K562 (cell line): Measurements from ENCODE around the gene HP1BP3. TPM values are rescaled to one million over a fixed set of nuclear protein-coding genes. Genes with fewer than 3 reads are reported as not detected.
A peak's percentile ranks its signal among the peaks of the same experiment; 100 is the strongest.

Experiments
- ATAC-seq: fragments of 200-7000 bp; cut with Tn5 transposase; 3 replicates; pipeline ENCODE4 v1.9.1; 2020; ENCODE audit warnings: moderate library complexity
- BruUV-seq: library from RNA; stranded (reverse); fragments of 400-500 nt; replicated peaks from 2 replicates; lab custom pipeline; 2021; lab: Mats Ljungman, UMichigan
- CTCF ChIA-PET: fragments of 300-600 bp; formaldehyde crosslinking; extraction: SDS; loops from one replicate; lab custom pipeline; 2021; ENCODE audit warnings: low intra/inter-chr PET ratio; lab: Yijun Ruan, JAX
- POLR2A ChIA-PET: fragments of 300-600, 350-650 bp; sonication (Branson Sonifier 250); formaldehyde crosslinking; extraction: SDS; loops from one replicate; lab custom pipeline; 2021; ENCODE audit warnings: antibody characterized with exemption, inconsistent platforms; lab: Yijun Ruan, JAX
- DNase-seq, 4 experiments: peaks; one replicate each; pipeline versions ENCODE4 v3.0.0 to v3.0.0-alpha.2; 2011 to 2018; ENCODE audit warnings: low spot score in 3 of 4, mixed read lengths in 3 of 4; ENCODE audit errors: extremely low read depth in 1 of 4
- FAIRE-seq: peaks from 2 replicates; lab custom pipeline; 2011; peaks lifted over from hg19 to GRCh38; lab: Jason Lieb, UNC
- H2AFZ ChIP-seq: 2 replicates; pipeline ENCODE4 v1.6.0; 2011; ENCODE audit warnings: low read depth, low read length, control low read depth, inconsistent platforms
- H3K27ac ChIP-seq: fragments of 200-600 bp; 3 replicates; pipeline ENCODE4 v1.8.0; 2011; ENCODE audit warnings: low read depth, mild to moderate bottlenecking, control low read depth, inconsistent platforms, low read length, moderate library complexity, mixed read lengths; ENCODE audit errors: extremely low read depth
- H3K27me3 ChIP-seq, 2 experiments: fragments of 300-600 bp in 1 of 2; 2 replicates in 1 of 2; 3 replicates in 1 of 2; pipeline versions ENCODE4 v1.6.0 to v1.8.0; 2011; ENCODE audit warnings: inconsistent platforms in 2 of 2, low read length in 2 of 2, mild to moderate bottlenecking in 1 of 2, mixed read lengths in 1 of 2, moderate library complexity in 1 of 2; ENCODE audit not compliant: control insufficient read depth in 2 of 2, insufficient read depth in 2 of 2
- H3K36me3 ChIP-seq: fragments of 300-600 bp; 3 replicates; pipeline ENCODE4 v1.8.0; 2011; ENCODE audit warnings: mild to moderate bottlenecking, low read length, inconsistent platforms; ENCODE audit not compliant: control insufficient read depth, insufficient read depth
- H3K4me1 ChIP-seq, 2 experiments: fragments of 200-600 bp in 1 of 2; replicated peaks in 1 of 2; 2 replicates in 1 of 2; 3 replicates in 1 of 2; pipeline versions ENCODE4 v1.5.1 to v1.8.0; 2011; ENCODE audit warnings: inconsistent platforms in 2 of 2, low read length in 2 of 2, mild to moderate bottlenecking in 1 of 2, mixed read lengths in 1 of 2, moderate library complexity in 1 of 2; ENCODE audit not compliant: control insufficient read depth in 2 of 2, insufficient read depth in 2 of 2
- H3K4me2 ChIP-seq: 2 replicates; pipeline ENCODE4 v1.6.1; 2011; ENCODE audit warnings: low read length, control low read depth, inconsistent platforms, mixed read lengths; ENCODE audit not compliant: insufficient read depth
- H3K4me3 ChIP-seq: fragments of 200-600 bp; sonication (generic), shearing (Covaris generic); 2 replicates; pipeline ENCODE4 v1.5.1; 2016; ENCODE audit warnings: control low read depth, inconsistent platforms
- H3K79me2 ChIP-seq: fragments of 200-600 bp; 3 replicates; pipeline ENCODE4 v1.8.0; 2011; ENCODE audit warnings: low read length, inconsistent platforms; ENCODE audit not compliant: control insufficient read depth, insufficient read depth
- H3K9ac ChIP-seq, 2 experiments: 2 replicates each; pipeline versions ENCODE4 v1.6.0 to v1.6.1; 2011; ENCODE audit warnings: low read depth in 2 of 2, low read length in 2 of 2, control low read depth in 1 of 2, inconsistent platforms in 1 of 2, mild to moderate bottlenecking in 1 of 2, mixed read lengths in 1 of 2; ENCODE audit not compliant: insufficient read depth in 1 of 2
- H3K9me1 ChIP-seq: one replicate; pipeline ENCODE4 v1.6.0; 2011; ENCODE audit warnings: inconsistent platforms, mild to moderate bottlenecking, low read length, moderate library complexity; ENCODE audit not compliant: control insufficient read depth, insufficient read depth
- H3K9me3 ChIP-seq: replicated peaks from 2 replicates; pipeline ENCODE4 v1.5.1; 2011; ENCODE audit warnings: low read depth, low read length, inconsistent platforms; ENCODE audit not compliant: control insufficient read depth, insufficient read depth
- H4K20me1 ChIP-seq: replicated peaks from 2 replicates; pipeline ENCODE4 v1.6.1; 2011; ENCODE audit warnings: low read length, inconsistent platforms, mixed read lengths; ENCODE audit not compliant: control insufficient read depth, insufficient read depth
- CBX5 ChIP-seq: IDR thresholded peaks from 2 replicates; pipeline ENCODE4 v1.6.1; 2014; ENCODE audit warnings: low read depth, borderline replicate concordance
- DMBX1 ChIP-seq: fragments of 250-450 bp; sonication (Bioruptor Pico); IDR thresholded peaks from 2 replicates; pipeline ENCODE4 v1.8.0; 2022; ENCODE audit warnings: inconsistent platforms, mild to moderate bottlenecking, moderate library complexity, borderline replicate concordance
- EWSR1 ChIP-seq: fragments of 450-650 bp; IDR thresholded peaks from 2 replicates; pipeline ENCODE4 v1.6.1; 2018; ENCODE audit warnings: borderline replicate concordance, mild to moderate bottlenecking, low read depth, moderate library complexity; ENCODE audit not compliant: partially characterized antibody
- HOMEZ ChIP-seq: fragments of 250-450 bp; sonication (Bioruptor Pico); IDR thresholded peaks from 2 replicates; pipeline ENCODE4 v1.4.0; 2020; ENCODE audit warnings: mild to moderate bottlenecking, moderate library complexity
- KLF6 ChIP-seq: fragments of 250-450 bp; sonication (Bioruptor Pico); IDR thresholded peaks from 2 replicates; pipeline ENCODE4 v1.4.0; 2020; ENCODE audit warnings: mild to moderate bottlenecking, moderate library complexity, borderline replicate concordance
- MAZ ChIP-seq, 2 experiments: fragments of 450-650 bp in 1 of 2; sonication (generic) in 1 of 2; formaldehyde crosslinking; IDR thresholded peaks in 1 of 2; conservative IDR thresholded peaks in 1 of 2; 2 replicates each; pipeline versions ENCODE4 v1.4.0 to v1.5.0; 2020; ENCODE audit warnings: mild to moderate bottlenecking in 1 of 2, missing genetic modification reagents in 1 of 2
- PKNOX1 ChIP-seq: fragments of 450-650 bp; IDR thresholded peaks from 2 replicates; pipeline ENCODE4 v1.6.1; 2016
- TBP ChIP-seq: optimal IDR thresholded peaks from 2 replicates; pipeline ENCODE3; 2011; ENCODE audit warnings: low read depth, low read length, improper control_type of control experiment
- ZNF239 ChIP-seq: fragments of 250-450 bp; sonication (Bioruptor Pico); IDR thresholded peaks from 2 replicates; pipeline ENCODE4 v1.4.0; 2020; ENCODE audit warnings: mild to moderate bottlenecking
- WGBS: fragments of 100-300 bp; shearing (Covaris generic); methylation state at CpG from one replicate; pipeline ENCODE4 v1.1.6; 2016; ENCODE audit warnings: low coverage, mixed read lengths; ENCODE audit not compliant: insufficient coverage; ENCODE audit errors: missing lambda C conversion rate; 5-methylcytosine and 5-hydroxymethylcytosine counted together
- in situ Hi-C: fragments of 300-500 bp; cut with MboI; formaldehyde crosslinking; loops from 4 replicates; pipeline ENCODE4 v1.15.0; 2018; ENCODE audit warnings: inconsistent platforms, mixed read lengths
- intact Hi-C: fragments of 100-400 bp; cut with micrococcal nuclease; formaldehyde crosslinking; loops from 2 replicates; pipeline ENCODE4 v1.14.2; 2022
- polyA plus RNA-seq, 8 experiments: library from polyadenylated mRNA; depleted of rRNA in 4 of 8; stranded (reverse) in 5 of 8; unstranded in 3 of 8; fragments of >200 nt; fragmentation: Nextera tagmentation in 2 of 8; fragmentation: Illumina TruSeq in 1 of 8; extraction: Ambion mirVana in 2 of 8; extraction: Trizol in 1 of 8; gene quantifications; 2 replicates each; pipeline versions ENCODE4 v1.2.1 to v1.2.3, GENCODE V29; 2011 to 2014; ENCODE audit warnings: inconsistent platforms in 1 of 8, missing spikeins in 1 of 8
- total RNA-seq, 7 experiments: library from RNA; depleted of rRNA in 6 of 7; stranded (reverse); fragments of >200 nt in 6 of 7; fragmentation: Illumina TruSeq in 2 of 7; extraction: Trizol in 2 of 7; gene quantifications; 2 replicates each; pipeline versions ENCODE4 v1.2.1 to v1.2.3, GENCODE V29; 2011 to 2021; ENCODE audit warnings: low replicate concordance in 1 of 7

HP1BP3 gene
- total and polyA plus RNA-seq, 9 of the 15 experiments (the other 6 are each of a cell fraction or from before 2014, with no cell fraction given) = 57.3 to 513 (median 240) TPM

GRCh38 chr1:20753589-20753988 lies 33.5 kb downstream of the HP1BP3 start (continued):
- TF ChIP-seq ZNF239 (CRISPR knock-in tag) (no peak), DMBX1 (CRISPR knock-in tag) (no peak), CBX5 (no peak), MAZ (CRISPR knock-in tag; conservative IDR thresholded peaks at IDR 0.05 in 1 of 2, IDR thresholded peaks at IDR 0.05 in 1 of 2) (no peak), TBP (no peak), EWSR1 (no peak), HOMEZ (no peak)
- TF ChIP-seq, all 486 proteins: peak for 0

- DNase-seq = no peak
- BruUV-seq = no TSS peak
- peak; percentile 40; the same call in 1 of the 3 replicates for ATAC-seq
- no peak overlapping the region for H3K9ac ChIP-seq
- peaks cover 10% of the 10 kb centered on the region; the same call in 2 of the 3 replicates for H3K79me2 ChIP-seq
- ChIA-PET POLR2A (interaction anchor here (0.6 to 1.2 kb wide), 4 partner anchors 11 to 35 kb away, joined by 3 to 4 read pairs (median 4); partner anchors contain the start of gene HP1BP3), CTCF (no interaction called here)
- H3K4me3 ChIP-seq = no peak overlapping the region
- in situ Hi-C loops (no loop called here), intact Hi-C loops (no loop called here)
- 76% methylated on average over 3 of the region's 3 CpGs for WGBS
- no peaks in the 10 kb centered on the region for H3K4me1 ChIP-seq
- H3K4me2 ChIP-seq = no peak overlapping the region
- TF ChIP-seq PKNOX1 = peak; percentile 65
- TF ChIP-seq KLF6 (CRISPR knock-in tag) = no peak
- H4K20me1 ChIP-seq = no peaks in the 10 kb centered on the region
- FAIRE-seq = peak; percentile 40
- H2AFZ ChIP-seq = no peak overlapping the region
- peaks cover 92% of the 10 kb centered on the region for H3K36me3 ChIP-seq
- no peaks in the 10 kb centered on the region for H3K9me1 ChIP-seq
- no peak overlapping the region for H3K27ac ChIP-seq
- H3K9me3 ChIP-seq = no peaks in the 10 kb centered on the region
- H3K27me3 ChIP-seq = no peaks in the 10 kb centered on the region
Measured at GRCh38 chr1:20751462-20751990, 35.6 kb downstream of the HP1BP3 start.
